Osteoblast (primary cell): ENCODE data around the gene MCF2L. TPM values are rescaled to one million over a fixed set of nuclear protein-coding genes. Genes with fewer than 3 reads are reported as not detected.
"Not testable (repeated sequence)": the region's sequence is repeated elsewhere in the genome, so short reads cannot be mapped to it uniquely, and the experiment has no call there.

Source experiments
- DNase-seq: peaks from one replicate; pipeline ENCODE4 v3.0.0; 2011; ENCODE audit warnings: low spot score, mixed read lengths; ENCODE audit not compliant: insufficient read length; ENCODE audit errors: missing footprints
- H2AFZ ChIP-seq: 2 replicates; pipeline ENCODE4 v1.6.0; 2011; ENCODE audit warnings: mild to moderate bottlenecking, low read length
- H3K27ac ChIP-seq: 2 replicates; pipeline ENCODE4 v1.5.1; 2011; ENCODE audit warnings: mild to moderate bottlenecking, low read depth, low read length, moderate library complexity
- H3K27me3 ChIP-seq: 2 replicates; pipeline ENCODE4 v1.6.0; 2012; ENCODE audit warnings: mild to moderate bottlenecking, control low read depth, inconsistent platforms, low read length, moderate library complexity; ENCODE audit not compliant: insufficient read depth
- H3K36me3 ChIP-seq: 2 replicates; pipeline ENCODE4 v1.5.1; 2011; ENCODE audit warnings: mild to moderate bottlenecking, low read length, control low read depth, moderate library complexity; ENCODE audit not compliant: insufficient read depth
- H3K4me1 ChIP-seq: 2 replicates; pipeline ENCODE4 v1.5.1; 2011; ENCODE audit warnings: mild to moderate bottlenecking, low read length, control low read depth, moderate library complexity; ENCODE audit not compliant: insufficient read depth
- H3K4me2 ChIP-seq: 2 replicates; pipeline ENCODE4 v1.6.0; 2011; ENCODE audit warnings: mild to moderate bottlenecking, low read length; ENCODE audit not compliant: insufficient read depth
- H3K4me3 ChIP-seq: fragments of 200-600 bp; sonication (generic); 3 replicates; pipeline ENCODE4 v1.5.1; 2012; ENCODE audit warnings: mild to moderate bottlenecking, low read length, inconsistent platforms; ENCODE audit not compliant: insufficient read depth
- H3K79me2 ChIP-seq: 2 replicates; pipeline ENCODE4 v1.6.0; 2012; ENCODE audit warnings: mild to moderate bottlenecking, low read length, control low read depth, inconsistent platforms; ENCODE audit not compliant: insufficient read depth
- H3K9me3 ChIP-seq: 2 replicates; pipeline ENCODE4 v1.5.1; 2011; ENCODE audit warnings: low read depth, low read length, control low read depth
- H4K20me1 ChIP-seq: 2 replicates; pipeline ENCODE4 v1.6.0; 2012; ENCODE audit warnings: mild to moderate bottlenecking, low read length, control low read depth; ENCODE audit not compliant: insufficient read depth
- CTCF ChIP-seq: IDR thresholded peaks from 2 replicates; pipeline ENCODE4 v1.5.1; 2011; ENCODE audit warnings: mild to moderate bottlenecking, low read depth, low read length, moderate library complexity; ENCODE audit errors: extremely low read depth
- total RNA-seq: library from RNA; depleted of rRNA; stranded (reverse); fragments of >200 nt; gene quantifications from 2 replicates; pipeline ENCODE4 v1.2.3, GENCODE V29; 2012

The MCF2L gene
- total RNA-seq, 1 donor, result 6.5 TPM

- Histone ChIP-seq H3K79me2 (no peaks in the 10 kb centered on the region), H3K9me3 (no peaks in the 10 kb centered on the region), H3K27ac (no peak overlapping the region), H2AFZ (no peak overlapping the region), H3K4me3 (no peak overlapping the region), H3K4me2 (no peak overlapping the region), H3K4me1 (peaks cover 8% of the 10 kb centered on the region), H4K20me1 (no peaks in the 10 kb centered on the region), H3K27me3 (peaks cover 26% of the 10 kb centered on the region), H3K36me3 (no peaks in the 10 kb centered on the region)
- TF ChIP-seq CTCF, result no peak
- DNase-seq, result no peak
Observed at GRCh38 chr13:112941349-112941748, 27.7 kb upstream of the MCF2L start.

GRCh38 chr13:112941765-112942164 is 27.2 kb upstream of the MCF2L start:
- not testable (repeated sequence) for DNase-seq, H3K9me3 ChIP-seq, H3K79me2 ChIP-seq, H4K20me1 ChIP-seq, H3K4me2 ChIP-seq, H3K4me3 ChIP-seq, H3K36me3 ChIP-seq, H3K4me1 ChIP-seq, H3K27ac ChIP-seq, H2AFZ ChIP-seq
- peaks cover 30% of the 10 kb centered on the region for H3K27me3 ChIP-seq

GRCh38 chr13:112942689-112943308 is 26.2 kb upstream of the MCF2L start:
- Histone ChIP-seq H3K4me2 (peak overlapping the region; percentile 75), H3K79me2 (no peaks in the 10 kb centered on the region), H2AFZ (peak overlapping the region; percentile 68), H3K9me3 (no peaks in the 10 kb centered on the region), H4K20me1 (no peaks in the 10 kb centered on the region), H3K27me3 (peaks cover 38% of the 10 kb centered on the region), H3K4me1 (peaks cover 8% of the 10 kb centered on the region), H3K27ac (no peak overlapping the region), H3K36me3 (no peaks in the 10 kb centered on the region), H3K4me3 (peak overlapping the region; percentile 68)
- peak; percentile 99 for DNase-seq
- TF ChIP-seq CTCF, result peak; percentile 99

- H3K4me3 ChIP-seq, result peak overlapping the region; percentile 68
- H3K9me3 ChIP-seq, result no peaks in the 10 kb centered on the region
- peaks cover 8% of the 10 kb centered on the region for H3K4me1 ChIP-seq
- H3K4me2 ChIP-seq, result peak overlapping the region; percentile 75
- H3K27ac ChIP-seq, result no peak overlapping the region
- no peaks in the 10 kb centered on the region for H3K79me2 ChIP-seq
- H4K20me1 ChIP-seq, result no peaks in the 10 kb centered on the region
- no peak for TF ChIP-seq CTCF
- no peaks in the 10 kb centered on the region for H3K36me3 ChIP-seq
- DNase-seq, result no peak
- peaks cover 44% of the 10 kb centered on the region for H3K27me3 ChIP-seq
- peak overlapping the region; percentile 68 for H2AFZ ChIP-seq
Observed at GRCh38 chr13:112943309-112944125, 25.5 kb upstream of the MCF2L start.
